ENCODE data around the gene ACOX3. TPM values are rescaled to one million over a fixed set of nuclear protein-coding genes. Genes with fewer than 3 reads are reported as not detected.

Gene ACOX3
- total and polyA plus RNA-seq, 9 of the 15 experiments (the other 6 are each of a cell fraction or from before 2014, with no cell fraction given): 0.68 to 7.3 (median 3.7) TPM

DNA sequence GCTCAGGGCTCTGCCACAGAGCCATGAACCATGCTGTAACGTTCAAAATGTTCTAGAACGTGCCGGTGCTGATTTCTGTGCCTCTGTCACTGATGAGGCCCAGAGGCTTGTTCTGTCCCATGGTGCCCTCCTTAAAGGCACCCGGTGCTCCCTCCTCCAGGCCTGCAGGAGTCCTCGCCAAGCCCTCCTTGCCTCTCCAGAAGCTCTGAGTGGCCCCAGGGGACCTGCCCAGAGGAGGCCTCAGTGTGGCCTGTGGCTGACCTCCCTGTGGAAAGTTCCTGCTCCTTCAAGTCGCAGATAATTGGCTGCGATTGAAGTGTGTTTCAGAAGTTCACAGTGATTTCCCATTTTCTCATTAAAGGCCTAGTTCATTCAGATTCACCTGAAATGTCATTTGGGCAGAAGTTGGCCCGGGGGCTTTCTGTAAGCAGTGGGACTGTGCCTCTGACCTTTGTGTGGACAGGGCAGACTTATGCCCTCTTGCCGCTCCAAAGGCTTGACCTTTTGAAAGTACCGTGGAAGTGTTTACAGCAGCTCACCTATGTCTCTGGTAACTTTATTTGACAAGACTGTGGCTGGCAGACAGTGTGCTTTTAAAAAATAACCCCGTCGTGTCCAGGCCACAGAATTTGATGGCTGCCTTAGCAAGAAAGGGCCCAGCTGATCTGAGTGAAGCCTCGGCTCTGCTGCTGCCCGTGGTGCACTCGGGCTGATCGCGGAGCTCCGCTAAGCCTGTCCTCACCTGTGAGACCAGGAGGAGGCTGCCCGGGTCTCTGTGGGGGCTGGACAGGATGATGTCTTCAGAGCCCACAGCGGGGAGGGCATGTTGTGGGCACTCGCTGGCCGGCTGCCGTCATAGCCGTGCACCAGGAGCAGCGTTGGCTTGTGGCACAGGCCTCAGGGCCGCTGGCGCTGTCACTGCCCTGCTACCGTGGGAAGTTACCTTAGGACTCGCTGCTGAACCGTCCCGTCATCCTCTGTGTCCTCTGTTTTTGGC is 25.4 kb upstream of the ACOX3 start (continued):
- TF ChIP-seq, protein P1, sequence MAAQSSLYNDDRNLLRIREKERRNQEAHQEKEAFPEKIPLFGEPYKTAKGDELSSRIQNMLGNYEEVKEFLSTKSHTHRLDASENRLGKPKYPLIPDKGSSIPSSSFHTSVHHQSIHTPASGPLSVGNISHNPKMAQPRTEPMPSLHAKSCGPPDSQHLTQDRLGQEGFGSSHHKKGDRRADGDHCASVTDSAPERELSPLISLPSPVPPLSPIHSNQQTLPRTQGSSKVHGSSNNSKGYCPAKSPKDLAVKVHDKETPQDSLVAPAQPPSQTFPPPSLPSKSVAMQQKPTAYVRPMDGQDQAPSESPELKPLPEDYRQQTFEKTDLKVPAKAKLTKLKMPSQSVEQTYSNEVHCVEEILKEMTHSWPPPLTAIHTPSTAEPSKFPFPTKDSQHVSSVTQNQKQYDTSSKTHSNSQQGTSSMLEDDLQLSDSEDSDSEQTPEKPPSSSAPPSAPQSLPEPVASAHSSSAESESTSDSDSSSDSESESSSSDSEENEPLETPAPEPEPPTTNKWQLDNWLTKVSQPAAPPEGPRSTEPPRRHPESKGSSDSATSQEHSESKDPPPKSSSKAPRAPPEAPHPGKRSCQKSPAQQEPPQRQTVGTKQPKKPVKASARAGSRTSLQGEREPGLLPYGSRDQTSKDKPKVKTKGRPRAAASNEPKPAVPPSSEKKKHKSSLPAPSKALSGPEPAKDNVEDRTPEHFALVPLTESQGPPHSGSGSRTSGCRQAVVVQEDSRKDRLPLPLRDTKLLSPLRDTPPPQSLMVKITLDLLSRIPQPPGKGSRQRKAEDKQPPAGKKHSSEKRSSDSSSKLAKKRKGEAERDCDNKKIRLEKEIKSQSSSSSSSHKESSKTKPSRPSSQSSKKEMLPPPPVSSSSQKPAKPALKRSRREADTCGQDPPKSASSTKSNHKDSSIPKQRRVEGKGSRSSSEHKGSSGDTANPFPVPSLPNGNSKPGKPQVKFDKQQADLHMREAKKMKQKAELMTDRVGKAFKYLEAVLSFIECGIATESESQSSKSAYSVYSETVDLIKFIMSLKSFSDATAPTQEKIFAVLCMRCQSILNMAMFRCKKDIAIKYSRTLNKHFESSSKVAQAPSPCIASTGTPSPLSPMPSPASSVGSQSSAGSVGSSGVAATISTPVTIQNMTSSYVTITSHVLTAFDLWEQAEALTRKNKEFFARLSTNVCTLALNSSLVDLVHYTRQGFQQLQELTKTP (IDR thresholded peaks at IDR 0.05; ENCODE audit: low read depth in 1 of 2, partially characterized antibody in 2 of 2): no peak
- TF ChIP-seq, protein P2, sequence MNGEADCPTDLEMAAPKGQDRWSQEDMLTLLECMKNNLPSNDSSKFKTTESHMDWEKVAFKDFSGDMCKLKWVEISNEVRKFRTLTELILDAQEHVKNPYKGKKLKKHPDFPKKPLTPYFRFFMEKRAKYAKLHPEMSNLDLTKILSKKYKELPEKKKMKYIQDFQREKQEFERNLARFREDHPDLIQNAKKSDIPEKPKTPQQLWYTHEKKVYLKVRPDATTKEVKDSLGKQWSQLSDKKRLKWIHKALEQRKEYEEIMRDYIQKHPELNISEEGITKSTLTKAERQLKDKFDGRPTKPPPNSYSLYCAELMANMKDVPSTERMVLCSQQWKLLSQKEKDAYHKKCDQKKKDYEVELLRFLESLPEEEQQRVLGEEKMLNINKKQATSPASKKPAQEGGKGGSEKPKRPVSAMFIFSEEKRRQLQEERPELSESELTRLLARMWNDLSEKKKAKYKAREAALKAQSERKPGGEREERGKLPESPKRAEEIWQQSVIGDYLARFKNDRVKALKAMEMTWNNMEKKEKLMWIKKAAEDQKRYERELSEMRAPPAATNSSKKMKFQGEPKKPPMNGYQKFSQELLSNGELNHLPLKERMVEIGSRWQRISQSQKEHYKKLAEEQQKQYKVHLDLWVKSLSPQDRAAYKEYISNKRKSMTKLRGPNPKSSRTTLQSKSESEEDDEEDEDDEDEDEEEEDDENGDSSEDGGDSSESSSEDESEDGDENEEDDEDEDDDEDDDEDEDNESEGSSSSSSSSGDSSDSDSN (IDR thresholded peaks at IDR 0.05; ENCODE audit: borderline replicate concordance in 1 of 2, low read depth in 2 of 2, low read length in 2 of 2): no peak
- TF ChIP-seq TAL1 (IDR thresholded peaks at IDR 0.05) (no peak), MAFF (IDR thresholded peaks at IDR 0.05; ENCODE audit: low read length) (no peak), SRF (CRISPR knock-in tag; IDR thresholded peaks at IDR 0.05) (no peak), MYNN (IDR thresholded peaks at IDR 0.05) (no peak), MYNN (CRISPR knock-in tag; IDR thresholded peaks at IDR 0.05) (no peak)

Data from K562 (cell line).